GM18507 (cell line): ENCODE measurements around the gene DOK6.
A peak's percentile ranks its signal among the peaks of the same experiment; 100 is the strongest.

ENCODE experiments used
- DNase-seq: peaks from one replicate; pipeline ENCODE4 v3.0.0; 2011; ENCODE audit warnings: low read depth; ENCODE audit not compliant: insufficient read length; ENCODE audit errors: extremely low spot score
- FAIRE-seq: peaks from 2 replicates; lab custom pipeline; 2011; peaks lifted over from hg19 to GRCh38; lab: Jason Lieb, UNC

Gene DOK6

GRCh38 chr18:69770238-69770637 is 369.6 kb downstream of the DOK6 start:
- FAIRE-seq (no peak), DNase-seq (no peak)

GRCh38 chr18:69774831-69775230 is 374.1 kb downstream of the DOK6 start:
- DNase-seq, result no peak
- FAIRE-seq, result no peak

GRCh38 chr18:69777248-69777647 is 376.6 kb downstream of the DOK6 start:
- FAIRE-seq, result no peak

GRCh38 chr18:69778680-69779079 is 378.0 kb downstream of the DOK6 start:
- no peak for FAIRE-seq
- DNase-seq, result no peak

More at GRCh38 chr18:69777248-69777647, 376.6 kb downstream of the DOK6 start:
- DNase-seq, result no peak

GRCh38 chr18:69780851-69781250 is 380.2 kb downstream of the DOK6 start:
- DNase-seq (no peak), FAIRE-seq (no peak)

GRCh38 chr18:69784815-69785214 is 384.1 kb downstream of the DOK6 start:
- DNase-seq, result no peak
- no peak for FAIRE-seq

GRCh38 chr18:69785466-69785865 is 384.8 kb downstream of the DOK6 start:
- FAIRE-seq (no peak), DNase-seq (no peak)

- no peak for FAIRE-seq
- DNase-seq, result no peak
Measured at GRCh38 chr18:69786427-69786826, 385.7 kb downstream of the DOK6 start.

GRCh38 chr18:69787825-69788547 is 387.3 kb downstream of the DOK6 start:
- FAIRE-seq (no peak), DNase-seq (no peak)

GRCh38 chr18:69789794-69790193 is 389.1 kb downstream of the DOK6 start:
- DNase-seq (no peak), FAIRE-seq (no peak)

- DNase-seq (no peak), FAIRE-seq (no peak)
Measured at GRCh38 chr18:69790649-69791048, 390.0 kb downstream of the DOK6 start.

- DNase-seq (no peak), FAIRE-seq (no peak)
Measured at GRCh38 chr18:69795791-69796190, 395.1 kb downstream of the DOK6 start.

GRCh38 chr18:69804776-69805501 is 404.3 kb downstream of the DOK6 start:
- FAIRE-seq, result no peak

GRCh38 chr18:69808399-69808798 is 407.7 kb downstream of the DOK6 start:
- FAIRE-seq, result no peak

More at GRCh38 chr18:69804776-69805501, 404.3 kb downstream of the DOK6 start:
- no peak for DNase-seq

GRCh38 chr18:69813559-69813958 is 412.9 kb downstream of the DOK6 start:
- no peak for FAIRE-seq
- DNase-seq, result no peak

More at GRCh38 chr18:69808399-69808798, 407.7 kb downstream of the DOK6 start:
- DNase-seq, result no peak

GRCh38 chr18:69814861-69815385 is 414.2 kb downstream of the DOK6 start:
- FAIRE-seq, result no peak
- DNase-seq, result no peak

GRCh38 chr18:69817335-69817940 is 416.8 kb downstream of the DOK6 start:
- no peak for DNase-seq
- no peak for FAIRE-seq

GRCh38 chr18:69819460-69819859 is 418.8 kb downstream of the DOK6 start:
- FAIRE-seq (peak; percentile 57), DNase-seq (no peak)

GRCh38 chr18:69820538-69820937 is 419.9 kb downstream of the DOK6 start:
- DNase-seq (no peak), FAIRE-seq (no peak)

- DNase-seq, result no peak
- FAIRE-seq, result no peak
Measured at GRCh38 chr18:69830189-69830588, 429.5 kb downstream of the DOK6 start.
